Measurements from ENCODE around the gene TUBA1C.

Gene TUBA1C

GRCh38 chr12:49223122-49223521, 41.8 kb upstream of the TUBA1C start:
- no peaks in the 10 kb centered on the region for H3K36me3 ChIP-seq (ENCODE audit: control insufficient read depth in 2 of 2, insufficient read depth in 1 of 2, low read length in 2 of 2)
- no peaks in the 10 kb centered on the region for H3K9me3 ChIP-seq (ENCODE audit: control insufficient read depth, insufficient read depth, low read depth, low read length)
- TF ChIP-seq, protein P1, sequence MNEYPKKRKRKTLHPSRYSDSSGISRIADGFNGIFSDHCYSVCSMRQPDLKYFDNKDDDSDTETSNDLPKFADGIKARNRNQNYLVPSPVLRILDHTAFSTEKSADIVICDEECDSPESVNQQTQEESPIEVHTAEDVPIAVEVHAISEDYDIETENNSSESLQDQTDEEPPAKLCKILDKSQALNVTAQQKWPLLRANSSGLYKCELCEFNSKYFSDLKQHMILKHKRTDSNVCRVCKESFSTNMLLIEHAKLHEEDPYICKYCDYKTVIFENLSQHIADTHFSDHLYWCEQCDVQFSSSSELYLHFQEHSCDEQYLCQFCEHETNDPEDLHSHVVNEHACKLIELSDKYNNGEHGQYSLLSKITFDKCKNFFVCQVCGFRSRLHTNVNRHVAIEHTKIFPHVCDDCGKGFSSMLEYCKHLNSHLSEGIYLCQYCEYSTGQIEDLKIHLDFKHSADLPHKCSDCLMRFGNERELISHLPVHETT (tag by site-specific recombination; IDR thresholded peaks at IDR 0.05), result 0 out of 2 replicates have a peak, but pooled peaks have one; percentile 15
- TF ChIP-seq ZNF350 (tag by site-specific recombination; IDR thresholded peaks at IDR 0.05) (no peak), AEBP2 (tag by site-specific recombination; IDR thresholded peaks at IDR 0.05; ENCODE audit: borderline replicate concordance) (no peak), INSM2 (tag by site-specific recombination; IDR thresholded peaks at IDR 0.05) (no peak), ZNF121 (tag by site-specific recombination; IDR thresholded peaks at IDR 0.05) (peak; percentile 76; the same call in 1 of the 2 replicates), ZNF677 (tag by site-specific recombination; IDR thresholded peaks at IDR 0.05) (no peak), ZNF707 (tag by site-specific recombination; IDR thresholded peaks at IDR 0.05) (no peak), MZF1 (tag by site-specific recombination; IDR thresholded peaks at IDR 0.05; ENCODE audit: borderline replicate concordance) (no peak), ZFP41 (tag by site-specific recombination; IDR thresholded peaks at IDR 0.05; ENCODE audit: borderline replicate concordance) (no peak), ZNF292 (tag by site-specific recombination; IDR thresholded peaks at IDR 0.05; ENCODE audit: borderline replicate concordance, low read depth) (no peak), ZNF558 (tag by site-specific recombination; IDR thresholded peaks at IDR 0.05) (no peak)
- H3K4me3 ChIP-seq (ENCODE audit: low read depth, low read length), result no peak overlapping the region
- no peak overlapping the region for H3K27ac ChIP-seq (ENCODE audit: extremely low read depth, low read depth, low read length)
- H3K4me1 ChIP-seq (ENCODE audit: control insufficient read depth, insufficient read depth, low read length), result no peaks in the 10 kb centered on the region
- ChIA-PET CTCF (interaction anchor here (0.6 to 4.8 kb wide), 10 partner anchors 10 to 343 kb away, joined by 3 to 24 read pairs (median 4); partner anchors contain the start of gene TUBA1B), POLR2A (interaction anchor here (0.6 to 5.9 kb wide), 5 partner anchors 17 to 92 kb away, joined by 3 to 27 read pairs (median 6); partner anchors contain the start of genes TUBA1A and TUBA1B)

- Histone ChIP-seq H3K4me3 (ENCODE audit: low read depth, low read length) (no peak overlapping the region), H3K4me1 (ENCODE audit: control insufficient read depth, insufficient read depth, low read length) (no peaks in the 10 kb centered on the region), H3K27ac (ENCODE audit: extremely low read depth, low read depth, low read length) (no peak overlapping the region), H3K9me3 (ENCODE audit: control insufficient read depth, insufficient read depth, low read depth, low read length) (no peaks in the 10 kb centered on the region), H3K36me3 (ENCODE audit: control insufficient read depth in 2 of 2, insufficient read depth in 1 of 2, low read length in 2 of 2) (no peaks in the 10 kb centered on the region)
- POLR2A ChIA-PET, result interaction anchor here (0.6 to 5.9 kb wide), 4 partner anchors 24 to 93 kb away, joined by 4 to 27 read pairs (median 6); partner anchors contain the start of genes TUBA1A and TUBA1B
- CTCF ChIA-PET, result interaction anchor here (1.1 to 4.8 kb wide), 5 partner anchors 9 to 160 kb away, joined by 3 to 24 read pairs (median 9); partner anchors contain the start of gene TUBA1B
- TF ChIP-seq ZNF521 (tag by site-specific recombination; IDR thresholded peaks at IDR 0.05) (no peak), ZNF623 (tag by site-specific recombination; IDR thresholded peaks at IDR 0.05) (no peak), ZNF121 (tag by site-specific recombination; IDR thresholded peaks at IDR 0.05) (0 out of 2 replicates have a peak, but pooled peaks have one; percentile 11)
Measured at GRCh38 chr12:49223590-49224369, 41.1 kb upstream of the TUBA1C start.

DNA sequence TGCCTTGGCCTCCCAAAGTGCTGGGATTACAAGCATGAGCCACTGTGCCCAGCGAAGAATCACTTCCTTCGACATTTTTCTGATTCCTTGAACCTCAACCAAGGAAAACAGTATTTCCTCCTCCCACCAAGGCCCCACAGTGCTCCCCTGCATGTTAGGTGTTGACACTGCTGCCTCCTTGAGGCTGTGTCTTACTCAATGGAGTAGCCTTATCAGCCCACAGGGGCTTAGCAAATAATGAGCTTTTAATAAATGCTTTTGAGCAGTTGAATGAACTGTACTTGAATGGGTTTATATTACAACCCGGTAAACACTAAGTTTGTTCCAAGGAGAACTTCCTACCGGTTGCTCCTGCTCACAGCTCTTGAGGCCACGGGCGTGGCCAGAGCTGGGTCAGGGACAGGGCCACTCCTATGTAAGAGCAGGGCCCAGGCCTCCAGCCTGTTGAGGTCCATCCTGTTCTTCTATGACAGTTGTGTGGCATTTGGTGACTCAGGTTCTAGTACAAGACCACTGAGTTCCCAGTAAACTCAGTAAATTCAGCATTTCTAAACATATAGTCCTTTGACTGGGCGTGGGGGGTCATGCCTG, 39.2 kb upstream of the TUBA1C start:
- no peak overlapping the region for H3K4me3 ChIP-seq (ENCODE audit: low read depth, low read length)
- no peak overlapping the region for H3K27ac ChIP-seq (ENCODE audit: extremely low read depth, low read depth, low read length)
- no peaks in the 10 kb centered on the region for H3K4me1 ChIP-seq (ENCODE audit: control insufficient read depth, insufficient read depth, low read length)
- ChIA-PET CTCF (interaction anchor here (0.6 to 1.6 kb wide), 7 partner anchors 19 to 162 kb away, joined by 3 to 10 read pairs (median 3); no protein-coding TSS in a partner anchor), POLR2A (interaction anchor here (0.5 to 5.9 kb wide), 2 partner anchors 60 to 95 kb away, joined by 3 to 27 read pairs; partner anchors contain the start of gene TUBA1B)
- no peaks in the 10 kb centered on the region for H3K9me3 ChIP-seq (ENCODE audit: control insufficient read depth, insufficient read depth, low read depth, low read length)
- H3K36me3 ChIP-seq (ENCODE audit: control insufficient read depth in 2 of 2, insufficient read depth in 1 of 2, low read length in 2 of 2), result no peaks in the 10 kb centered on the region
- no peak for TF ChIP-seq SALL2 (tag by site-specific recombination; IDR thresholded peaks at IDR 0.05; ENCODE audit: borderline replicate concordance)
- no peak for TF ChIP-seq GLI2 (tag by site-specific recombination; IDR thresholded peaks at IDR 0.05; ENCODE audit: borderline replicate concordance, low read depth)
- no peak for TF ChIP-seq PRDM10 (tag by site-specific recombination; IDR thresholded peaks at IDR 0.05)
- TF ChIP-seq ZFP37 (tag by site-specific recombination; IDR thresholded peaks at IDR 0.05), result no peak
- TF ChIP-seq ZNF530 (tag by site-specific recombination; IDR thresholded peaks at IDR 0.05; ENCODE audit: low read depth), result no peak
- TF ChIP-seq ZNF701 (tag by site-specific recombination; IDR thresholded peaks at IDR 0.05), result no peak
- TF ChIP-seq ZBTB20 (tag by site-specific recombination; IDR thresholded peaks at IDR 0.05), result no peak
- TF ChIP-seq ZNF239 (tag by site-specific recombination; IDR thresholded peaks at IDR 0.05), result no peak
